Testis (tissue), 3 donors: ENCODE data around the gene ABHD16A. TPM values are rescaled to one million over a fixed set of nuclear protein-coding genes. Genes with fewer than 3 reads are reported as not detected.
A peak's percentile ranks its signal among the peaks of the same experiment; 100 is the strongest.

ENCODE experiments used
- DNase-seq: peaks from one replicate; pipeline ENCODE4 v3.0.0-alpha.2; 2019
- H3K27ac ChIP-seq, 2 donors: fragments of 200-600 bp; sonication (generic); one replicate each; pipeline ENCODE4 v1.5.1; 2019
- H3K27me3 ChIP-seq: fragments of 200-600 bp; sonication (generic); one replicate; pipeline ENCODE4 v1.5.1; 2019
- H3K36me3 ChIP-seq: fragments of 200-600 bp; sonication (generic); one replicate; pipeline ENCODE4 v1.5.1; 2017; ENCODE audit warnings: low read depth; ENCODE audit errors: missing control alignments
- H3K4me1 ChIP-seq: fragments of 200-600 bp; sonication (generic); one replicate; pipeline ENCODE4 v1.5.1; 2019
- H3K4me3 ChIP-seq, 2 donors: fragments of 200-600 bp; sonication (generic); one replicate each; pipeline ENCODE4 v1.5.1; 2017 to 2019
- H3K9me3 ChIP-seq: fragments of 200-600 bp; sonication (generic); one replicate; pipeline ENCODE4 v1.5.1; 2017
- CTCF ChIP-seq, 3 experiments: fragments of 450-650 bp in 2 of 3; fragments of 200-600 bp in 1 of 3; sonication (generic) in 1 of 3; IDR thresholded peaks; one replicate each; pipeline ENCODE4 v1.5.1; 2016 to 2019; ENCODE audit warnings: antibody characterized with exemption in 3 of 3, mild to moderate bottlenecking in 2 of 3, moderate library complexity in 1 of 3
- POLR2A ChIP-seq: fragments of 450-650 bp; IDR thresholded peaks from one replicate; pipeline ENCODE4 v1.6.1; 2017; ENCODE audit warnings: antibody characterized with exemption, mild to moderate bottlenecking, moderate library complexity
- WGBS, 2 donors: methylation state at CpG; one replicate each; pipeline ENCODE4 v1.1.5; 2018; 5-methylcytosine and 5-hydroxymethylcytosine counted together
- intact Hi-C: fragments of 100-400 bp; cut with DNase I; formaldehyde crosslinking; loops from one replicate; pipeline ENCODE4 v1.15.1; 2023; ENCODE audit warnings: low total_unique reads
- polyA plus RNA-seq: library from polyadenylated mRNA; stranded (reverse); fragments of 350-450 nt; fragmentation: Illumina TruSeq; extraction: RNeasy Lipid Tissue Mini Kit (QIAGEN cat#74804); gene quantifications from one replicate; pipeline ENCODE4 v1.2.3, GENCODE V29; 2014; ENCODE audit warnings: low read depth, low replicate concordance; ENCODE audit not compliant: insufficient read depth
- total RNA-seq, 2 donors: library from RNA; depleted of rRNA; stranded (reverse); fragments of >200 nt; gene quantifications; one replicate each; pipeline ENCODE4 v1.2.3, GENCODE V29; 2016

The ABHD16A gene
- total and polyA plus RNA-seq, 3 donors from 2014 or later, result 77.0 to 108 (median 85.9) TPM

- Histone ChIP-seq H3K4me1 (peaks cover 6% of the 10 kb centered on the region), H3K36me3 (no peaks in the 10 kb centered on the region), H3K27me3 (no peaks in the 10 kb centered on the region), H3K4me3 (peak within 1 kb of the TSS; percentile 66 to 85), H3K9me3 (no peaks in the 10 kb centered on the region), H3K27ac (peak within 1 kb of the TSS; percentile 94 to 96)
- WGBS, 2 donors, result 10 to 13% methylated on average over 33 to 36 of the region's 36 CpGs
- DNase-seq, result no peak
- intact Hi-C loops, result no loop called here
- peak in 1 of 3 experiments; percentile 53 for TF ChIP-seq CTCF (IDR thresholded peaks at IDR 0.05)
- no peak for TF ChIP-seq POLR2A
Measured at GRCh38 chr6:31728767-31729514, 25.8 kb upstream of the ABHD16A start, which contains the start of gene DDAH2. Gene DDAH2, minus strand, starts transcription at chr6:31729299. Its CDS starts 138 bp downstream, at chr6:31729161.

- Histone ChIP-seq H3K27me3 (no peaks in the 10 kb centered on the region), H3K36me3 (no peaks in the 10 kb centered on the region), H3K9me3 (no peaks in the 10 kb centered on the region), H3K4me3 (peak overlapping the region; percentile 66 to 85), H3K27ac (peak overlapping the region; percentile 94 to 96), H3K4me1 (peaks cover 6% of the 10 kb centered on the region)
- 54 to 59% methylated on average over 39 to 40 of the region's 41 CpGs for whole genome bisulfite sequencing, 2 donors
- intact Hi-C loops, result no loop called here
- TF ChIP-seq CTCF (IDR thresholded peaks at IDR 0.05), result no peak
- TF ChIP-seq POLR2A, result no peak
- no peak for DNase-seq
Measured at GRCh38 chr6:31727717-31728671, 24.9 kb upstream of the ABHD16A start.

GRCh38 chr6:31727034-31727716 is 24.1 kb upstream of the ABHD16A start:
- TF ChIP-seq CTCF (IDR thresholded peaks at IDR 0.05), result no peak
- TF ChIP-seq POLR2A, result no peak
- DNase-seq, result no peak
- WGBS, 2 donors, result 72 to 79% methylated on average over 7 of the region's 7 CpGs
- Histone ChIP-seq H3K27ac (peak overlapping the region in 1 of 2 donors; percentile 96), H3K9me3 (no peaks in the 10 kb centered on the region), H3K4me3 (no peak overlapping the region), H3K27me3 (no peaks in the 10 kb centered on the region), H3K36me3 (no peaks in the 10 kb centered on the region), H3K4me1 (peaks cover 6% of the 10 kb centered on the region)
- intact Hi-C loops, result no loop called here

GRCh38 chr6:31725502-31726350 is 22.6 kb upstream of the ABHD16A start:
- Histone ChIP-seq H3K27me3 (no peaks in the 10 kb centered on the region), H3K36me3 (no peaks in the 10 kb centered on the region), H3K9me3 (no peaks in the 10 kb centered on the region), H3K4me3 (no peak overlapping the region), H3K27ac (no peak overlapping the region), H3K4me1 (peaks cover 6% of the 10 kb centered on the region)
- intact Hi-C loops, result no loop called here
- no peak for TF ChIP-seq CTCF (IDR thresholded peaks at IDR 0.05)
- TF ChIP-seq POLR2A, result no peak
- DNase-seq, result peak; percentile 47
- 81% methylated on average over 12 of the region's 12 CpGs for WGBS, 2 donors
